NCI-H2227 (cell line): ENCODE results near the gene KIF25.

Experiments used
- DNase-seq: peaks from one replicate; lab custom pipeline; 2025; ENCODE audit not compliant: unreplicated experiment; lab: John Stamatoyannopoulos, UW

The KIF25 gene

GRCh38 chr6:168016176-168016620 lies 18.7 kb downstream of the KIF25 start:
- no peak for DNase-seq

GRCh38 chr6:168016721-168017525 lies 19.5 kb downstream of the KIF25 start:
- DNase-seq: no peak

- DNase-seq: no peak
Measured at GRCh38 chr6:168017629-168018028, 20.2 kb downstream of the KIF25 start.

GRCh38 chr6:168018664-168019063 lies 21.2 kb downstream of the KIF25 start:
- no peak for DNase-seq

- DNase-seq: no peak
Measured at GRCh38 chr6:168020242-168020641, 22.8 kb downstream of the KIF25 start.

GRCh38 chr6:168021581-168021980 lies 24.1 kb downstream of the KIF25 start:
- no peak for DNase-seq

GRCh38 chr6:168022488-168023321 lies 25.2 kb downstream of the KIF25 start:
- no peak for DNase-seq

- DNase-seq: no peak
Measured at GRCh38 chr6:168024951-168025510, 27.6 kb downstream of the KIF25 start.

GRCh38 chr6:168025831-168026710 lies 28.6 kb downstream of the KIF25 start:
- DNase-seq: no peak

- DNase-seq: no peak
Measured at GRCh38 chr6:168026925-168027324, 29.5 kb downstream of the KIF25 start.

- no peak for DNase-seq
Measured at GRCh38 chr6:168027521-168027920, 30.1 kb downstream of the KIF25 start.

- DNase-seq: no peak
Measured at GRCh38 chr6:168028181-168028580, 30.7 kb downstream of the KIF25 start.

GRCh38 chr6:168029459-168030217 lies 32.2 kb downstream of the KIF25 start:
- DNase-seq: no peak

- no peak for DNase-seq
Measured at GRCh38 chr6:168030218-168030746, 32.8 kb downstream of the KIF25 start.

- DNase-seq: no peak
Measured at GRCh38 chr6:168030908-168031307, 33.4 kb downstream of the KIF25 start.

GRCh38 chr6:168031411-168031971 lies 34.0 kb downstream of the KIF25 start:
- no peak for DNase-seq

- DNase-seq: no peak
Measured at GRCh38 chr6:168032005-168032760, 34.7 kb downstream of the KIF25 start.

- DNase-seq: no peak
Measured at GRCh38 chr6:168033791-168034190, 36.3 kb downstream of the KIF25 start.

GRCh38 chr6:168034537-168034936 lies 37.1 kb downstream of the KIF25 start:
- DNase-seq: no peak
